ENCODE data around the gene CARD18. TPM values are rescaled to one million over a fixed set of nuclear protein-coding genes. Genes with fewer than 3 reads are reported as not detected.
"Not testable (repeated sequence)": the region's sequence is repeated elsewhere in the genome, so short reads cannot be mapped to it uniquely, and the experiment has no call there.

Gene CARD18
- total and polyA plus RNA-seq, 2 experiments from 2014 or later, result not detected

DNA sequence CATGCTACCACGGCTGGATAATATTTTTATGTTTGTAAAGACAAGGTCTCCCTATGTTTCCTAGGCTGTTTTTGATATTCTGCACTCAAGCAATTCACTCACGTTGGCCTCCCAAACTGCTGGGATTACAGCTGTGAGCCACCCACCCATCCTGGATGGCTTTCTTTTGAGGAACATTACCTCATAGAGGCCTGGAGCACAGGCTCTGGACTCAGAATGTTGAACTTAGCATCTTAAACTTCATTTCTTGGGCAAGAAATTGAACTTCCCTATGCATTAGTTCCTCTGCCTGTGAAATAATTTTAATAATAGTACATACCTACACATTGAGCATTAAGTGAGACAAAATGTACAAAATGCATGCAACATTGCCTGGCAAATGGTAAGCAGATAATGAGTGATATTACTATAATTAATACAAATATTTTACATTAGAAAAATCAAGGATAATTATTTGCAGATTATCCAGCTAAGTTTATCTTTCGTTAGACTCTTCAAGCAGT, 37.4 kb downstream of the CARD18 start:
- not testable (repeated sequence) for H3K4me3 ChIP-seq; H3F3A ChIP-seq (replicated peaks; ENCODE audit: low read depth); H3K79me2 ChIP-seq (replicated peaks; ENCODE audit: insufficient read depth); H3K27me3 ChIP-seq (ENCODE audit: insufficient read depth); H3K36me3 ChIP-seq (ENCODE audit: insufficient read depth); H3K27ac Mint-ChIP-seq; ATAC-seq; H3K27ac ChIP-seq (ENCODE audit: low read depth); H2AFZ ChIP-seq; H4K20me1 ChIP-seq (replicated peaks; ENCODE audit: insufficient read depth); H3K4me2 ChIP-seq; DNase-seq (ENCODE audit: low spot score); H3K27me3 Mint-ChIP-seq (ENCODE audit: insufficient read depth, low read depth, poor library complexity); H3K4me3 Mint-ChIP-seq; H3K4me1 ChIP-seq (ENCODE audit: insufficient read depth); H3K9me2 ChIP-seq (ENCODE audit: insufficient read depth)
- H3K4me1 Mint-ChIP-seq, result peaks cover 13% of the 10 kb centered on the region
- peaks cover 18% of the 10 kb centered on the region for H3K36me3 Mint-ChIP-seq (ENCODE audit: low read depth)
- H3K9me3 Mint-ChIP-seq, result peaks cover 17% of the 10 kb centered on the region

DNA sequence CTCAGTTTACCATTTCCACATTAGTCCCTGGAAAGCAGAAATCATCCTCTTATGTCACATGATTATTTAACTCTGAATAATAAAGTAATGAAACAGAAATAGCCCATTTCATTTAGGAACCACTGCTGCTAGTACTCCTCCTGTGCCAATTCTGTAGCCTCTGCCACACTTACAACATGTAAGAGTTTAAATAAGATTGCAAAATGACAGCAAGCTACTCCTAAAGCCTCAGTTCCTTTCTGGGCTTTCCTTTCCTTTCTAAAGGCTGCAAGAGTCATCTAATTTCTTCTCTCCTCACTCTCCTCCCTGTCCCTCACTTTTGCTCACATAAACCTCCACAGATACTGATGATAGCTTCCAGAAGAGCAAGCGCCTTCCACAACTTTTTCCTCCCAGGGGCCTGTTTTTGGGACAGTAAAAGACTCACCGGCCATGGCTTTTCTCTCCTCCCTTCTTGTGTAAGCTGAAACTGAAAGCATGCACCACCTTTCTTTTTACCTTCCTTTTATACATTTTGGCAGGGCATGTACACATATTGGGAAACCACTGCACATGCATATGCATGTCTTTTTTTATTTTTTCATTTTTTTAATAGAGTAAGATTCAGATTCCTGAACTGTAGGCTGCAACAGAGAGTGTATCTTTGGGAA, 38.5 kb downstream of the CARD18 start:
- Histone ChIP-seq H3K79me2 (replicated peaks; ENCODE audit: insufficient read depth) (no peaks in the 10 kb centered on the region), H3K4me2 (no peak overlapping the region), H3F3A (replicated peaks; ENCODE audit: low read depth) (no peaks in the 10 kb centered on the region), H4K20me1 (replicated peaks; ENCODE audit: insufficient read depth) (no peaks in the 10 kb centered on the region), H3K27me3 (ENCODE audit: insufficient read depth) (no peaks in the 10 kb centered on the region), H3K9me2 (ENCODE audit: insufficient read depth) (no peaks in the 10 kb centered on the region; the same call in 1 of the 2 replicates), H3K4me1 (ENCODE audit: insufficient read depth) (peaks cover 8% of the 10 kb centered on the region; the same call in 1 of the 2 replicates), H3K4me3 (no peak overlapping the region), H2AFZ (no peak overlapping the region), H3K36me3 (ENCODE audit: insufficient read depth) (peaks cover 5% of the 10 kb centered on the region; the same call in 1 of the 2 replicates), H3K27ac (ENCODE audit: low read depth) (no peak overlapping the region)
- no peak for TF ChIP-seq STAT1 (IDR thresholded peaks at IDR 0.05; ENCODE audit: unreplicated experiment)
- TF ChIP-seq NANOG (IDR thresholded peaks at IDR 0.05; ENCODE audit: borderline replicate concordance), result no peak
- no peak for TF ChIP-seq POLR2AphosphoS5 (IDR thresholded peaks at IDR 0.05; ENCODE audit: low read depth)
- TF ChIP-seq, protein P1, sequence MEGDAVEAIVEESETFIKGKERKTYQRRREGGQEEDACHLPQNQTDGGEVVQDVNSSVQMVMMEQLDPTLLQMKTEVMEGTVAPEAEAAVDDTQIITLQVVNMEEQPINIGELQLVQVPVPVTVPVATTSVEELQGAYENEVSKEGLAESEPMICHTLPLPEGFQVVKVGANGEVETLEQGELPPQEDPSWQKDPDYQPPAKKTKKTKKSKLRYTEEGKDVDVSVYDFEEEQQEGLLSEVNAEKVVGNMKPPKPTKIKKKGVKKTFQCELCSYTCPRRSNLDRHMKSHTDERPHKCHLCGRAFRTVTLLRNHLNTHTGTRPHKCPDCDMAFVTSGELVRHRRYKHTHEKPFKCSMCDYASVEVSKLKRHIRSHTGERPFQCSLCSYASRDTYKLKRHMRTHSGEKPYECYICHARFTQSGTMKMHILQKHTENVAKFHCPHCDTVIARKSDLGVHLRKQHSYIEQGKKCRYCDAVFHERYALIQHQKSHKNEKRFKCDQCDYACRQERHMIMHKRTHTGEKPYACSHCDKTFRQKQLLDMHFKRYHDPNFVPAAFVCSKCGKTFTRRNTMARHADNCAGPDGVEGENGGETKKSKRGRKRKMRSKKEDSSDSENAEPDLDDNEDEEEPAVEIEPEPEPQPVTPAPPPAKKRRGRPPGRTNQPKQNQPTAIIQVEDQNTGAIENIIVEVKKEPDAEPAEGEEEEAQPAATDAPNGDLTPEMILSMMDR (conservative IDR thresholded peaks at IDR 0.05; ENCODE audit: low read depth in 2 of 2), result no peak
- TF ChIP-seq, protein P2, sequence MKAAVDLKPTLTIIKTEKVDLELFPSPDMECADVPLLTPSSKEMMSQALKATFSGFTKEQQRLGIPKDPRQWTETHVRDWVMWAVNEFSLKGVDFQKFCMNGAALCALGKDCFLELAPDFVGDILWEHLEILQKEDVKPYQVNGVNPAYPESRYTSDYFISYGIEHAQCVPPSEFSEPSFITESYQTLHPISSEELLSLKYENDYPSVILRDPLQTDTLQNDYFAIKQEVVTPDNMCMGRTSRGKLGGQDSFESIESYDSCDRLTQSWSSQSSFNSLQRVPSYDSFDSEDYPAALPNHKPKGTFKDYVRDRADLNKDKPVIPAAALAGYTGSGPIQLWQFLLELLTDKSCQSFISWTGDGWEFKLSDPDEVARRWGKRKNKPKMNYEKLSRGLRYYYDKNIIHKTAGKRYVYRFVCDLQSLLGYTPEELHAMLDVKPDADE (IDR thresholded peaks at IDR 0.05), result no peak
- no peak for TF ChIP-seq CREB1 (CRISPR knock-in tag; IDR thresholded peaks at IDR 0.05; ENCODE audit: low read depth)
- no peak for TF ChIP-seq EZH2phosphoT487 (IDR thresholded peaks at IDR 0.05; ENCODE audit: unreplicated experiment)
- TF ChIP-seq, protein P3, sequence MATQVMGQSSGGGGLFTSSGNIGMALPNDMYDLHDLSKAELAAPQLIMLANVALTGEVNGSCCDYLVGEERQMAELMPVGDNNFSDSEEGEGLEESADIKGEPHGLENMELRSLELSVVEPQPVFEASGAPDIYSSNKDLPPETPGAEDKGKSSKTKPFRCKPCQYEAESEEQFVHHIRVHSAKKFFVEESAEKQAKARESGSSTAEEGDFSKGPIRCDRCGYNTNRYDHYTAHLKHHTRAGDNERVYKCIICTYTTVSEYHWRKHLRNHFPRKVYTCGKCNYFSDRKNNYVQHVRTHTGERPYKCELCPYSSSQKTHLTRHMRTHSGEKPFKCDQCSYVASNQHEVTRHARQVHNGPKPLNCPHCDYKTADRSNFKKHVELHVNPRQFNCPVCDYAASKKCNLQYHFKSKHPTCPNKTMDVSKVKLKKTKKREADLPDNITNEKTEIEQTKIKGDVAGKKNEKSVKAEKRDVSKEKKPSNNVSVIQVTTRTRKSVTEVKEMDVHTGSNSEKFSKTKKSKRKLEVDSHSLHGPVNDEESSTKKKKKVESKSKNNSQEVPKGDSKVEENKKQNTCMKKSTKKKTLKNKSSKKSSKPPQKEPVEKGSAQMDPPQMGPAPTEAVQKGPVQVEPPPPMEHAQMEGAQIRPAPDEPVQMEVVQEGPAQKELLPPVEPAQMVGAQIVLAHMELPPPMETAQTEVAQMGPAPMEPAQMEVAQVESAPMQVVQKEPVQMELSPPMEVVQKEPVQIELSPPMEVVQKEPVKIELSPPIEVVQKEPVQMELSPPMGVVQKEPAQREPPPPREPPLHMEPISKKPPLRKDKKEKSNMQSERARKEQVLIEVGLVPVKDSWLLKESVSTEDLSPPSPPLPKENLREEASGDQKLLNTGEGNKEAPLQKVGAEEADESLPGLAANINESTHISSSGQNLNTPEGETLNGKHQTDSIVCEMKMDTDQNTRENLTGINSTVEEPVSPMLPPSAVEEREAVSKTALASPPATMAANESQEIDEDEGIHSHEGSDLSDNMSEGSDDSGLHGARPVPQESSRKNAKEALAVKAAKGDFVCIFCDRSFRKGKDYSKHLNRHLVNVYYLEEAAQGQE (IDR thresholded peaks at IDR 0.05; ENCODE audit: unreplicated experiment), result no peak
- ATAC-seq (no peak), DNase-seq (ENCODE audit: low spot score) (no peak)
- H3K27ac Mint-ChIP-seq, result no peak overlapping the region
- peaks cover 11% of the 10 kb centered on the region for H3K9me3 Mint-ChIP-seq
- H3K36me3 Mint-ChIP-seq (ENCODE audit: low read depth), result peaks cover 13% of the 10 kb centered on the region
- no peak overlapping the region for H3K4me3 Mint-ChIP-seq
- peaks cover 2% of the 10 kb centered on the region for H3K27me3 Mint-ChIP-seq (ENCODE audit: insufficient read depth, low read depth, poor library complexity)
- H3K4me1 Mint-ChIP-seq, result peaks cover 13% of the 10 kb centered on the region

All from GM23338 (cell line).